Measurements from ENCODE around the gene MT1E.

GRCh38 chr16:56580391-56581048 is 45.1 kb upstream of the MT1E start:
- no peak for TF ChIP-seq CTCF (IDR thresholded peaks at IDR 0.05; ENCODE audit: insufficient read depth, low read length)
- no peak for TF ChIP-seq SPI1 (IDR thresholded peaks at IDR 0.05; ENCODE audit: borderline replicate concordance, low read depth)
- TF ChIP-seq GABPA (IDR thresholded peaks at IDR 0.05; ENCODE audit: low read depth): no peak
- no peak for TF ChIP-seq REST (IDR thresholded peaks at IDR 0.05; ENCODE audit: insufficient replicate concordance, low read depth)

Data from HL-60 (cell line).